Amniotic epithelial cell (primary cell): ENCODE data around the gene NDST4.
A peak's percentile ranks its signal among the peaks of the same experiment; 100 is the strongest.
"Not testable (repeated sequence)": the region's sequence is repeated elsewhere in the genome, so short reads cannot be mapped to it uniquely, and the experiment has no call there.

Experiments used
- DNase-seq: peaks from one replicate; pipeline ENCODE4 v3.0.0-alpha.2; 2010; ENCODE audit warnings: low read depth

Gene NDST4

DNA sequence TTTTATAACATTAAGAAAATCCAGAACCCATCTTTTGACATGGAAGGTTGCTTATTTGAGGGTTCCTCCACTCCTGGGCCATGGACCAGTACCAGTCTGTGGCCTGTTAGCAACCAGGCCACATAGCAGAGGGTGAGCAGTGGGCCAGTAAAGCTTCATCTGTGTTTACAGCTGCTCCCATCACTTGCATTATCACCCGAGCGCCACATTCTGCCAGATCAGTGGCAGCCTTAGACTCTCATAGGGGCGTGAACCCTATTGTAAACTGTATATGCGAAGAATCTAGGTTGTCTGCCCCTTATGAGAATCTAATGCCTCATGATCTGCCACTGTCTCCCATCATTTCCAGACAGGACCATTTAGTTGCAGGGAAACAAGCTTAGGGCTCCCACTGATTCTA is 58.6 kb downstream of the NDST4 start:
- no peak for DNase-seq

DNA sequence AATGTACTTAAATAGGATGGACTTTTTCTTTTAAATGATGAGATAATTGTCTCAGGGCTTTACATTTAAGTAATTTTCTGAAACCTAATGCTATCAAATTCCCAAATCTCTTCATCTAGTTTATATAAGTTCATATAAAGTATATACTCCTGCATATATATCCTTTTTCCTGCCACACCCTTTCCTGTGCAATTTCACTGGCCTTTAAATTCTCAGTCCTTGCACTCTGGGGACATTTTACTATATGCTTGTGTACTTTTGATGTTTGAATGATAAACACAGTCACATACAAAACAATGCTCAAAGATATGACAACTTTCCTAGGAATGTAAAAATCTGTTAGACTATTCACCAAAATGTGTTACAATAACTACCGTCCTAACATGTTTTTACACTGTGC is 60.1 kb downstream of the NDST4 start:
- DNase-seq: no peak

GRCh38 chr4:115042496-115042895 is 70.9 kb downstream of the NDST4 start:
- no peak for DNase-seq

DNA sequence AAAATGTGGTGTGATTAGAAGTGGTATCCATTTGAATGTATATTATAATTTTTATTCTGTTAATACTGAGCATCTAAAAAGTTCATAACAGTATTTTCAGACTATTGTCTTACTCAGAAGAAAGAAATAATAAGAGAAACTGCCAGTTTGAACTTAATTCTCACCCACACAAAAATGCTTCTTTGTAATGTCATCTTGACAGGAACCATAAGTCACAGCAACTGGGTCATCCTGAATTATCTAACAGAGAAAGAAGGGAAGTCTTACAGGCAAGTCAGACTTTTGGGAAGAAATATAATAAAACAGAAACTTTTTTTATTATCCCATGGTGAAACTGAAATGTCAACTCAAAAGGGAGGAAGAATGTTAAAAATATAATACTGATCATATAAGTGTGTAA is 83.1 kb downstream of the NDST4 start:
- no peak for DNase-seq

DNA sequence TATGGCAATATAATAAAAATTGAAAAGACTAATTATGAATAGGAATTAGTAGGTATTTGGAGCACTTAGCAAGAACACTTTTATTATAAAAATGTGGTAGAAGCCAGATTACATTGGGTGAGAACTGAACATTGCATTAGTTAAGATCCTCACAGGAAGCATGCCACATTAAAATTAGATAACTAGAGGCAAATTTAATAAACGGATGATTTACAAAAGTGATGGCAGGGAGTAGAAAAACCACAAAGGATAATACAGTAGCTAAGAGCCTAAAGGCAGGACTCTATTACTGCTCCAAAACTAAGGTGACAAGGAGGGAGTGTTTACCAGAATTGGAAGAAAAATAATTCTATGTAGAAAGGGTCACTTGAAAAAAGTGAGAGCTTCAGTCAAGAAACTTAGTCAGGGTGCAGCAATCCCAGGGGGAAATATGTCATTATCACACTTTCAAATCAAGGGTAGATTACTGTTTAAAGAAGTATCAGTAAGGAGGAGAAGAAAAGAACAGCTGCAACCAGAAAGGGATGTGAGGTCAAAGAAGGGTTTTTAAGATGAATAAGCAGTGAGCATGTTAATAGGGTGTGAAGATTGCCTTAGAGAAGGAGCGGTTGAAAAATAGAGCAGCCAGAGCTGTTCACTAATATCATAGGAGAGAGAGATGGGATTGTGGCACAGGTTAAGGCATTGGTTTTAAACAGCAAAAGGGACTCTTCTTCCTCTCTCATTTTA is 84.6 kb downstream of the NDST4 start:
- DNase-seq: no peak

GRCh38 chr4:114999880-115000279 is 113.5 kb downstream of the NDST4 start:
- DNase-seq: no peak

DNA sequence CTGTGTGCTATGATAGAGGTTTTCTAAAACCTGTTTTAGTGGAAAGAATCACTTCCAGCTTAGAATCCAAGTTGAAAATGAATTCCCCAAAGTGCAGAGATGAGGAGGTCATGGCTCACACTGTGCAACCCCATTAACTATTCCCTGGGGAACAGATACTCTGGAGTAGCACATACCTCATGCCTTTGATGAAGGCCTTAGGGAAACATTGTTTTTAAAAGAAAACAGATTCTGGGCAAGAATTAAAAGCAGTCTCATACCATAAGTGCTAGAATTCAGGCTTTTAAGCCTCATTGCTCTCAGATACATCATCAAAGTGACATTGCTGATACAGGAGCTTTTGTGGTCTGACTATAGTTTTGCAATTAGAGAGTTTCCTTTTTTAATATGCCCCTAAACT is 115.1 kb downstream of the NDST4 start:
- DNase-seq: no peak

- DNase-seq: peak; percentile 12
Measured at GRCh38 chr4:114997576-114998247, 115.7 kb downstream of the NDST4 start.

DNA sequence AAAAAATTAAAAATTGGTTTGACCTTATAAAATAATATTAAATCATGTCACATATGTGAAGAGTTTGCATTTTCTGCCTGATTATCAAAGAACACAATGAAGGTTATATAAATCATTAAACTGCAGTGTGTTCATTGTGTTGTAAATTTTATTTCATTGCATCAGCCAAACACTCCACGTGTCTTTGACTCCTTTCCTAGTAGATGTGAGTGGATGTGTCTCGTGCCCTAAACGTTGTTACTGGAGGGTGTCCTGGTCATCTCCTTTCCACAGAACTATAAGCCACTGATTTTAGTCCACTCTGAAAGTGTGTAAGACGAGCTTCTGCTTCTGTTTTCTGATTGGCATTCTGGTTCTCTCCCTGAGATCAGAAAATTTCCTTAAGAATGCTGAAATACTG is 127.3 kb downstream of the NDST4 start:
- no peak for DNase-seq

DNA sequence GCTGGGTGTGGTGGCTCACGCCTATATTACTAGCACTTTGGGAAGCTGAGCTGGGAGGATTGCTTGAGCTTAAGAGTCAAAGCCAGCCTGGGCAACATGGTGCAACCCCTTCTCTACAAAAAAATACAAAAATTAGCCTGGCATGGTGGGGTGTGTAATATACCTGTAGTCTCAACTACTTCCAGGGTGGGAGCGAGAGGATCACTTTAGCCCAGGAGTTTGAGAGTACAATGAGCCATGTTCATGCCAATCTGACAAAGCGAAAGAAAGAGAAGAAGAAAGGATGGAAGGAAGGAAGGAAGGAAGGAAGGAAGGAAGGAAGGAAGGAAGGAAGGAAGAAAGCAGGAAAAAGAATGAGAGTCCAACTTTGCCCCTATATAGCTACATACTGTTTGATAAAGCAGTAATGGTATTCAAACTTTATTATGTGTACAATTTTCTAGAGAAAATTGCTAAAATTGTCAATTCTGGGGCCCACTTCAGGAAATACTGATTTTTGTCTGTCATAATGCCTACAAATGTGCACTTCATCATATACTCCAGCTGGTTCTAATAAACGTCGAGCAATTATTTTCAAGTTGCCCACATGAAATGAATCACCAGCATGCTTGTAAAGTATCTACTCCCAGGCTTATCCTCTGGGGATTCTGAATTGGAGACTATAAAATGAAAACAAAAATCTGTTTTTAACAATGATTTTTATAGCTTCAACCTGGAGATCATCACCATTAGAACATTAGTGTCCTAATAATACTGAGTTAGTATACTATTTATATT is 132.3 kb downstream of the NDST4 start:
- no peak for DNase-seq

DNA sequence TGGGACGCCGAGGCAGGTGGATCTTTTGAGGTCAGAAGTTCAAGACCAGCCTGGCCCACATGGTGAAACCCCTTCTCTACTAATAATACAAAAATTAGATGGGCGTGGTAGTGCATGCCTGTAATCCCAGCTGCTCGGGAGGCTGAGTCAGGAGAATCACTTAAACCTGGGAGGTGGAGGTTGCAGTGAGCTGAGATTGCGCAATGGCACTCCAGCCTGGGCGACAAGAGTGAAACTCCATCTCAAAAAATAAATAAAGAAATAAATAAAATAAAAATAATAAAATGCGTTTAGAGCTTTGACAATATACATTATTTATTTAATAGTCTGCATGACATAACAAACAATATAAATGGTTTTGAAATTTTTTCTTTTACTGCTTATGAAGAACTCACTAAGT is 133.0 kb downstream of the NDST4 start:
- DNase-seq: not testable (repeated sequence)

GRCh38 chr4:114976901-114977300 is 136.5 kb downstream of the NDST4 start:
- DNase-seq: no peak

- DNase-seq: no peak
Measured at GRCh38 chr4:114964026-114964425, 149.4 kb downstream of the NDST4 start.

DNA sequence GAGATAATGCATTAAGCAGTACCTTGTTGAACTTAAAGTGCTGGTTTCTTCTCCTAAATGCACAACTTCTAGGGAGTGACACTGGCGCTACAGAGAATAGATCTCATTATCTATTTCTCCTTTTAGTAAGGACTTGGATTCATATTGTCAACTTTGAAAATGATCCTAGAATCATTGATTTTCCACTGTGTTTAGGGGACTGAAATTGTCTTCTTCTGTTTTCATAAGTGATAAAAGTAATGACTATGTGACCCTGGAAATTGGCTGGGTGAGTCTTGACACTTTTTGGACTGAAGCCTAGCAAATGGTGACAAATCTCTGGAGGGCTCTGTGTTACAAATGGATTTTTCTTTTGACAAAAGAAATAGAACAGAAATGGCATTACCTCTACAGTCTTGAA is 167.8 kb downstream of the NDST4 start:
- DNase-seq: no peak

- DNase-seq: no peak
Measured at GRCh38 chr4:114941503-114941902, 171.9 kb downstream of the NDST4 start.

- no peak for DNase-seq
Measured at GRCh38 chr4:114927881-114928280, 185.5 kb downstream of the NDST4 start.

- no peak for DNase-seq
Measured at GRCh38 chr4:114926583-114926982, 186.8 kb downstream of the NDST4 start.

- no peak for DNase-seq
Measured at GRCh38 chr4:114924311-114924710, 189.1 kb downstream of the NDST4 start.

DNA sequence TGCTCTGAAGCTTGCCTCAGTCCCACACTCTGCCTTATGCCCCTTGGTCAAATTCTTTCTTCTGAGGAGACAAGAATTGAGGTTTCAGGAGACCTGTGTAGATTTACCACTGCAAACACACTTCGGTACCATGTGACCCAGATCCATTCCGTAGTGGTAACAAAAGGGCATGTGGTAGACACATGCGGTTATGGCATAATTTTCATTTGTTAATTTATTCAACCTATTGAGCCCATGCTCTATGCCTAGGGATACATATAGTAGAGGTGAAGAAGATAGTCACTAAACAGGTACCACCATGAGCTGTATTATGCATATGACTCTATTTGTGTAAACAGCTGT is 190.9 kb downstream of the NDST4 start:
- no peak for DNase-seq

- DNase-seq: no peak
Measured at GRCh38 chr4:114921790-114922591, 191.4 kb downstream of the NDST4 start.

- DNase-seq: no peak
Measured at GRCh38 chr4:114921191-114921590, 192.2 kb downstream of the NDST4 start.

DNA sequence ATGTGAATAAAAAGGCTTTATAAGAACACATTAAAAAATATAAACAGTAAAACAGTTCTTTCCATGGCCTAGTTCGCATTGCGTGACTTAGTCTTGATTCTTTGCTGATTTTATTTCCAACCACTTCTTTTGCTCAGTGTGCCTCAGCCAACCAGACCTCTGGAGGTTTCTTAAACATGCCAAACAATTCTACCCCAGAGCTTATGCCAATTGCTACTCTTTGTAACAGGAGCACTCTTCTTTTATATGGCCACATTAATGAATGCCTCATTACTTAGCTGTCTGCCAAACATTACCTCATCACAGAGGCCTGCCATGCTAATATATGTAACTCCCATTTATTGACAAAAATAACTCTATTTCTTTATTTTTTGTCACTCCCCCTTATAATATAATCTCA is 202.3 kb downstream of the NDST4 start:
- no peak for DNase-seq
